GM06990 (cell line): ENCODE results near the gene STPG3.

Experiments
- DNase-seq: peaks from one replicate; pipeline ENCODE4 v3.0.0-alpha.2; 2011; ENCODE audit not compliant: insufficient read length; ENCODE audit errors: extremely low read depth
- H3K27me3 ChIP-seq: replicated peaks from 2 replicates; pipeline ENCODE4 v1.6.0; 2011; ENCODE audit warnings: low read length; ENCODE audit not compliant: control insufficient read depth, insufficient read depth
- H3K36me3 ChIP-seq: 2 replicates; pipeline ENCODE4 v1.5.1; 2011; ENCODE audit warnings: low read length; ENCODE audit not compliant: control insufficient read depth, insufficient read depth
- H3K4me3 ChIP-seq: replicated peaks from 2 replicates; pipeline ENCODE4 v1.5.1; 2011; ENCODE audit warnings: low read depth, mild to moderate bottlenecking, control low read depth, low read length
- CTCF ChIP-seq: IDR thresholded peaks from 2 replicates; pipeline ENCODE4 v1.5.1; 2011; ENCODE audit warnings: low read length, control low read depth, mild to moderate bottlenecking, inconsistent platforms; ENCODE audit not compliant: insufficient read depth, poor library complexity, severe bottlenecking

The STPG3 gene

GRCh38 chr9:137275203-137275587 is 24.1 kb downstream of the STPG3 start:
- no peak for DNase-seq
- Histone ChIP-seq H3K36me3 (peaks cover 22% of the 10 kb centered on the region), H3K4me3 (no peak overlapping the region), H3K27me3 (no peaks in the 10 kb centered on the region)
- no peak for TF ChIP-seq CTCF

- Histone ChIP-seq H3K36me3 (peaks cover 24% of the 10 kb centered on the region), H3K4me3 (no peak overlapping the region), H3K27me3 (no peaks in the 10 kb centered on the region)
- no peak for TF ChIP-seq CTCF
- DNase-seq, result peak; percentile 37
Observed at GRCh38 chr9:137275588-137276472, 24.7 kb downstream of the STPG3 start.

- DNase-seq, result peak; percentile 48
- no peak for TF ChIP-seq CTCF
- H3K27me3 ChIP-seq, result no peaks in the 10 kb centered on the region
- peak overlapping the region; percentile 72 for H3K4me3 ChIP-seq
- peaks cover 23% of the 10 kb centered on the region for H3K36me3 ChIP-seq
Observed at GRCh38 chr9:137276473-137277328, 25.6 kb downstream of the STPG3 start.

- TF ChIP-seq CTCF, result peak; percentile 41
- Histone ChIP-seq H3K36me3 (peaks cover 19% of the 10 kb centered on the region), H3K4me3 (peak within 1 kb of the TSS; percentile 72), H3K27me3 (no peaks in the 10 kb centered on the region)
- DNase-seq, result peak; percentile 85
Observed at GRCh38 chr9:137277329-137278041, 26.4 kb downstream of the STPG3 start, which contains the start of gene TOR4A. Gene TOR4A (plus strand): TSS chr9:137277726. CDS start chr9:137278690, 964 bp downstream.

GRCh38 chr9:137278061-137278701 is 27.1 kb downstream of the STPG3 start:
- Histone ChIP-seq H3K4me3 (peak overlapping the region; percentile 72), H3K27me3 (no peaks in the 10 kb centered on the region), H3K36me3 (peaks cover 16% of the 10 kb centered on the region)
- no peak for TF ChIP-seq CTCF
- DNase-seq, result peak; percentile 39
